ENCODE results near the gene TRIP12. TPM values are rescaled to one million over a fixed set of nuclear protein-coding genes. Genes with fewer than 3 reads are reported as not detected.

Gene TRIP12
- total and polyA plus RNA-seq, 2 donors (not counting 3 experiments of a cell fraction or from before 2014, with no cell fraction given), result 53.8 to 278 TPM

- FAIRE-seq (no peak), DNase-seq (ENCODE audit: low read depth, low spot score) (no peak)
- no TSS peak for BruUV-seq (replicated peaks)
- dilution Hi-C loops (cut with MboI; ENCODE audit: extremely low pct_ligation_motif_present, low sequenced_read_pairs) (no loop called here), intact Hi-C loops (cut with micrococcal nuclease) (no loop called here)
- no peak overlapping the region for H2AFZ ChIP-seq (ENCODE audit: low read depth, low read length)
- H3K4me2 ChIP-seq (ENCODE audit: insufficient read depth, low read length), result no peak overlapping the region
- no peak overlapping the region for H3K4me3 ChIP-seq (replicated peaks in 1 of 3; ENCODE audit: insufficient read depth in 1 of 3, low read depth in 1 of 3, low read length in 3 of 3)
- H4K20me1 ChIP-seq (replicated peaks; ENCODE audit: control insufficient read depth, extremely low read depth, insufficient read depth, low read length), result peaks cover 30% of the 10 kb centered on the region
- peaks cover 2 to 6% of the 10 kb centered on the region in 2 experiments for H3K36me3 ChIP-seq (ENCODE audit: control insufficient read depth in 2 of 2, extremely low read depth in 1 of 2, insufficient read depth in 2 of 2, low read length in 2 of 2)
- H3K9me3 ChIP-seq (replicated peaks; ENCODE audit: control insufficient read depth, insufficient read depth, low read length), result no peaks in the 10 kb centered on the region
- POLR2A ChIA-PET, result no interaction called here
- CTCF ChIA-PET, result no interaction called here
- H3K79me2 ChIP-seq (ENCODE audit: control insufficient read depth, insufficient read depth, low read length), result peaks cover 98% of the 10 kb centered on the region
- no peak overlapping the region for H3K9ac ChIP-seq (replicated peaks; ENCODE audit: extremely low read depth, insufficient read depth, low read length)
- no peaks in the 10 kb centered on the region for H3K27me3 ChIP-seq (ENCODE audit: control insufficient read depth in 2 of 2, insufficient read depth in 2 of 2, low read length in 2 of 2)
- no peaks in the 10 kb centered on the region for H3K9me1 ChIP-seq (replicated peaks; ENCODE audit: control insufficient read depth, extremely low read depth, insufficient read depth, low read length)
- no peak overlapping the region for H3K27ac ChIP-seq (ENCODE audit: insufficient read depth, low read depth, low read length)
- TF ChIP-seq FOS (IDR thresholded peaks at IDR 0.05; ENCODE audit: borderline replicate concordance, insufficient read depth, low read length) (no peak), EZH2 (IDR thresholded peaks at IDR 0.05; ENCODE audit: borderline replicate concordance, low read depth, low read length, severe bottlenecking) (no peak), CTCF (IDR thresholded peaks at IDR 0.05; ENCODE audit: extremely low read depth in 1 of 2, insufficient read depth in 1 of 2, low read depth in 1 of 2, low read length in 2 of 2) (no peak), JUN (IDR thresholded peaks at IDR 0.05; ENCODE audit: borderline replicate concordance, insufficient read depth, insufficient read length, low read depth) (no peak), GATA2 (IDR thresholded peaks at IDR 0.05; ENCODE audit: insufficient read depth, insufficient read length, low read depth, low read length) (no peak), POLR2AphosphoS5 (IDR thresholded peaks at IDR 0.05; ENCODE audit: insufficient read depth, low read depth, low read length) (no peak), MAX (IDR thresholded peaks at IDR 0.05; ENCODE audit: insufficient read depth, insufficient read length) (no peak), POLR2A (IDR thresholded peaks at IDR 0.05; ENCODE audit: low read depth, low read length) (no peak), MYC (IDR thresholded peaks at IDR 0.05; ENCODE audit: low read depth, low read length) (no peak)
- H3K4me1 ChIP-seq (ENCODE audit: control insufficient read depth, extremely low read depth, insufficient read depth, low read length), result no peaks in the 10 kb centered on the region
Measured at GRCh38 chr2:229914171-229914570, 7.6 kb downstream of the TRIP12 start.
